Lower leg skin (tissue), 3 donors: Measurements from ENCODE around the gene TSR3.

Experiments used
- CTCF ChIP-seq, 3 donors: fragments of 450-650 bp; IDR thresholded peaks; one replicate each; pipeline ENCODE4 v1.5.1; 2016; ENCODE audit warnings: antibody characterized with exemption in 3 of 3, mild to moderate bottlenecking in 3 of 3, moderate library complexity in 2 of 3
- POLR2A ChIP-seq, 2 donors: fragments of 450-650 bp; IDR thresholded peaks; one replicate each; pipeline ENCODE4 v1.6.1; 2016 to 2017; ENCODE audit warnings: antibody characterized with exemption in 2 of 2, mild to moderate bottlenecking in 1 of 2, moderate library complexity in 1 of 2

DNA sequence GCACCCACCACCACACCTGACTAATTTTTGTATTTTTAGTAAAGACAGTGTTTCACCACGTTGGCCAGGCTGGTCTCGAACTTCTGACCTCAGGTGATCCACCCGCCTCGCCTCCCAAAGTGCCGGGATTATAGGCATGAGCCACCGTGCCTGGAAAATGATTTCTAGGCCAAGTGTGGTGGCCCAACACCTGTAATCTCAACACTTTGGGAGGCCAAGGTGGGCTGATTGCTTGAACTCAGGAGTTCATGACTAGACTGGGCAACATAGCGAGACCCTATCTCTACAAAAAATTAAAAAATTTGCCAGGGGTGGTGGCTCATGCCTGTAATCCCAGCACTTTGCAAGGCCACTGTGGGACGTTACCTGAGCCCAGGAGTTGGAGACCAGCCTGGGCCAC is 29.3 kb downstream of the TSR3 start:
- TF ChIP-seq CTCF (IDR thresholded peaks at IDR 0.05), result no peak
- no peak for TF ChIP-seq POLR2A (IDR thresholded peaks at IDR 0.05)
